ENCODE results near the gene MEIS2. TPM values are rescaled to one million over a fixed set of nuclear protein-coding genes. Genes with fewer than 3 reads are reported as not detected.
A peak's percentile ranks its signal among the peaks of the same experiment; 100 is the strongest.

MEIS2 gene
- total and polyA plus RNA-seq, 8 donors = 3.9 to 77.7 (median 25.9) TPM

GRCh38 chr15:37140531-37141058, 40.2 kb upstream of the MEIS2 start:
- WGBS, 5 donors = 71 to 91% (median 86%) methylated on average over 3 of the region's 3 CpGs
- Histone ChIP-seq H3K36me3 (no peaks in the 10 kb centered on the region), H3K27ac (no peak overlapping the region), H3K4me3 (no peak overlapping the region), H3K9me3 (no peaks in the 10 kb centered on the region), H3K27me3 (no peaks in the 10 kb centered on the region), H3K4me1 (no peaks in the 10 kb centered on the region)
- no peak for DNase-seq
- intact Hi-C loops (cut with DNase I; ENCODE audit: low total_unique reads) = no loop called here
- TF ChIP-seq EP300 (IDR thresholded peaks at IDR 0.05) (no peak), CTCF (IDR thresholded peaks at IDR 0.05) (no peak), POLR2A (IDR thresholded peaks at IDR 0.05) (no peak), POLR2AphosphoS5 (IDR thresholded peaks at IDR 0.05) (no peak)

- Histone ChIP-seq H3K27ac (no peak overlapping the region), H3K4me1 (peaks cover 0 to 7% (median 0%) of the 10 kb centered on the region in 4 donors), H3K27me3 (no peaks in the 10 kb centered on the region), H3K36me3 (no peaks in the 10 kb centered on the region), H3K9me3 (no peaks in the 10 kb centered on the region), H3K4me3 (no peak overlapping the region)
- 42 to 68% (median 63%) methylated on average over 5 of the region's 5 CpGs for WGBS, 5 donors
- no peak for DNase-seq
- intact Hi-C loops (cut with DNase I; ENCODE audit: low total_unique reads) = loop anchor here (10.0 kb wide), 1 partner anchor 254 kb away; no protein-coding TSS in a partner anchor
- no peak for TF ChIP-seq POLR2AphosphoS5 (IDR thresholded peaks at IDR 0.05)
- no peak for TF ChIP-seq EP300 (IDR thresholded peaks at IDR 0.05)
- TF ChIP-seq POLR2A (IDR thresholded peaks at IDR 0.05) = no peak
- TF ChIP-seq CTCF (IDR thresholded peaks at IDR 0.05) = no peak
Observed at GRCh38 chr15:37138591-37139215, 38.4 kb upstream of the MEIS2 start.

GRCh38 chr15:37137221-37137620, 36.9 kb upstream of the MEIS2 start:
- Histone ChIP-seq H3K36me3 (no peaks in the 10 kb centered on the region), H3K9me3 (no peaks in the 10 kb centered on the region), H3K4me1 (peaks cover 0 to 11% (median 0%) of the 10 kb centered on the region in 4 donors), H3K27ac (no peak overlapping the region), H3K4me3 (no peak overlapping the region), H3K27me3 (no peaks in the 10 kb centered on the region)
- no peak for DNase-seq
- intact Hi-C loops (cut with DNase I; ENCODE audit: low total_unique reads) = loop anchor here (10.0 kb wide), 1 partner anchor 252 kb away; no protein-coding TSS in a partner anchor
- TF ChIP-seq POLR2A (IDR thresholded peaks at IDR 0.05) = no peak
- WGBS, 5 donors = 56 to 80% (median 72%) methylated on average over 2 of the region's 2 CpGs

- no peaks in the 10 kb centered on the region for H3K9me3 ChIP-seq
- TF ChIP-seq CTCF (IDR thresholded peaks at IDR 0.05) (no peak), EP300 (IDR thresholded peaks at IDR 0.05) (no peak), POLR2AphosphoS5 (IDR thresholded peaks at IDR 0.05) (no peak), POLR2A (IDR thresholded peaks at IDR 0.05) (no peak)
- peaks cover 0 to 11% (median 0%) of the 10 kb centered on the region in 4 donors for H3K4me1 ChIP-seq
- H3K4me3 ChIP-seq = no peak overlapping the region
- DNase-seq = no peak
- H3K27me3 ChIP-seq = no peaks in the 10 kb centered on the region
- WGBS, 5 donors = 87 to 96% (median 91%) methylated on average over 2 of the region's 2 CpGs
- H3K36me3 ChIP-seq = no peaks in the 10 kb centered on the region
- intact Hi-C loops (cut with DNase I; ENCODE audit: low total_unique reads) = loop anchor here (10.0 kb wide), 1 partner anchor 252 kb away; no protein-coding TSS in a partner anchor
- H3K27ac ChIP-seq = no peak overlapping the region
Observed at GRCh38 chr15:37136666-37137065, 36.3 kb upstream of the MEIS2 start.

- no peak for DNase-seq
- H3K36me3 ChIP-seq = no peaks in the 10 kb centered on the region
- peaks cover 0 to 4% (median 0%) of the 10 kb centered on the region in 3 donors for H3K27me3 ChIP-seq
- 56 to 84% (median 79%) methylated on average over 1 of the region's 1 CpG for WGBS, 5 donors
- intact Hi-C loops (cut with DNase I; ENCODE audit: low total_unique reads) = loop anchor here (10.0 kb wide), 1 partner anchor 250 kb away; no protein-coding TSS in a partner anchor
- H3K4me1 ChIP-seq = peaks cover 0 to 11% (median 0%) of the 10 kb centered on the region in 4 donors
- H3K27ac ChIP-seq = no peak overlapping the region
- no peak for TF ChIP-seq POLR2A (IDR thresholded peaks at IDR 0.05)
- peak in 2 of 7 experiments; percentile 19 to 24 for TF ChIP-seq CTCF (IDR thresholded peaks at IDR 0.05)
- TF ChIP-seq POLR2AphosphoS5 (IDR thresholded peaks at IDR 0.05) = no peak
- TF ChIP-seq EP300 (IDR thresholded peaks at IDR 0.05) = no peak
- no peak overlapping the region for H3K4me3 ChIP-seq
- no peaks in the 10 kb centered on the region for H3K9me3 ChIP-seq
Observed at GRCh38 chr15:37135225-37135624, 34.9 kb upstream of the MEIS2 start.

Measured in stomach (tissue), 9 donors.